NB4 (cell line): Measurements from ENCODE around the gene SMAD4.
"Not testable (repeated sequence)": the region's sequence is repeated elsewhere in the genome, so short reads cannot be mapped to it uniquely, and the experiment has no call there.

ENCODE experiments used
- DNase-seq: peaks from one replicate; pipeline ENCODE4 v3.0.0; 2010; ENCODE audit warnings: low read depth
- H3K4me3 ChIP-seq: one replicate; pipeline ENCODE4 v1.5.1; 2011; ENCODE audit warnings: mild to moderate bottlenecking, low read depth, low read length, moderate library complexity
- MYC ChIP-seq: IDR thresholded peaks from 2 replicates; pipeline ENCODE4 v1.6.1; 2011; ENCODE audit warnings: low read depth, low read length
- POLR2A ChIP-seq: IDR thresholded peaks from 2 replicates; pipeline ENCODE4 v1.6.1; 2011; ENCODE audit warnings: mild to moderate bottlenecking; ENCODE audit not compliant: insufficient read length; ENCODE audit errors: extremely low read depth
- TF ChIP-seq, protein P1 (sequence below): IDR thresholded peaks from one replicate; pipeline ENCODE4 v1.5.1; 2012; ENCODE audit warnings: low read depth, low read length
- TF ChIP-seq, protein P2 (sequence below): IDR thresholded peaks from 2 replicates; pipeline ENCODE4 v1.6.1; 2011; ENCODE audit warnings: low read depth, low read length

Gene SMAD4

DNA sequence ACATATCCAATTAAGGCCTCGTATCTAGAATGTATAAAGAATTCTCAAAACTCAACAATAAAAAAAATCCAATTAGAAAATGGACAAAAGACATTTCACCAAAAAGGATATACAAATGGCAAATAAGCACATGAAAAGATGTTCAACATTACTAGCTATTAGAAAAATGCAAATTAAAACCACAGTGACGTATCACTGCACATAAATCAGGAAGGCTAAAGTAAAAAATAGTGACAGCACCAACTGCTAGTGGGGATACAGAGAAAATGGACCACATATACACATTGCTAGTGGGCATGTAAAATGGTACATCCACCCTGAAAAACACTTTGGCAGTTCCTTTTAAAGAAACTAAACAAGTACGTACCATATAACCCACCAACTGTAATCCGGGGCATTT lies 59.7 kb downstream of the SMAD4 start:
- no peak overlapping the region for H3K4me3 ChIP-seq
- DNase-seq: no peak
- TF ChIP-seq, protein P1, sequence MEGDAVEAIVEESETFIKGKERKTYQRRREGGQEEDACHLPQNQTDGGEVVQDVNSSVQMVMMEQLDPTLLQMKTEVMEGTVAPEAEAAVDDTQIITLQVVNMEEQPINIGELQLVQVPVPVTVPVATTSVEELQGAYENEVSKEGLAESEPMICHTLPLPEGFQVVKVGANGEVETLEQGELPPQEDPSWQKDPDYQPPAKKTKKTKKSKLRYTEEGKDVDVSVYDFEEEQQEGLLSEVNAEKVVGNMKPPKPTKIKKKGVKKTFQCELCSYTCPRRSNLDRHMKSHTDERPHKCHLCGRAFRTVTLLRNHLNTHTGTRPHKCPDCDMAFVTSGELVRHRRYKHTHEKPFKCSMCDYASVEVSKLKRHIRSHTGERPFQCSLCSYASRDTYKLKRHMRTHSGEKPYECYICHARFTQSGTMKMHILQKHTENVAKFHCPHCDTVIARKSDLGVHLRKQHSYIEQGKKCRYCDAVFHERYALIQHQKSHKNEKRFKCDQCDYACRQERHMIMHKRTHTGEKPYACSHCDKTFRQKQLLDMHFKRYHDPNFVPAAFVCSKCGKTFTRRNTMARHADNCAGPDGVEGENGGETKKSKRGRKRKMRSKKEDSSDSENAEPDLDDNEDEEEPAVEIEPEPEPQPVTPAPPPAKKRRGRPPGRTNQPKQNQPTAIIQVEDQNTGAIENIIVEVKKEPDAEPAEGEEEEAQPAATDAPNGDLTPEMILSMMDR: no peak
- TF ChIP-seq, protein P2, sequence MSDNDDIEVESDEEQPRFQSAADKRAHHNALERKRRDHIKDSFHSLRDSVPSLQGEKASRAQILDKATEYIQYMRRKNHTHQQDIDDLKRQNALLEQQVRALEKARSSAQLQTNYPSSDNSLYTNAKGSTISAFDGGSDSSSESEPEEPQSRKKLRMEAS: no peak
- no peak for TF ChIP-seq MYC

DNA sequence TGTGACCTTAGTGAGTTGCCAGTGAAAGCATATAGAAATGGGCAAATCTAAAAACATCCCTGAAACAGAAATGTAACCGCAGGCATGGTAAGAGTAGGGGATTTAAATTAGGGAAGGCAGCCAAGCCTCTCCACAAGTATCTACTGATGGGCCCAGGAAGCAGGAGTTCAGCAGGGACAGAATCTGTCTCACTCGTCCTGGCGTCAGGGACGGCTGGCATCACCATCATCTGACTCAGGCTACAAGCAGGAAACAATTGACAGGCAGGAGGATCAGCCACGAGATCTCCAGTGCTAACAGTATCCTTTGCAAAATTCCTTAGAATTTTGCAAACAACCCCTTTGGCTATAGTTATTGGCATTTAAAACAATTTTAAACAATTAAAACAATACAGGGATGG lies 61.3 kb downstream of the SMAD4 start:
- H3K4me3 ChIP-seq: no peak overlapping the region
- DNase-seq: no peak
- TF ChIP-seq, protein P1: no peak
- TF ChIP-seq, protein P2: no peak
- TF ChIP-seq POLR2A: no peak
- no peak for TF ChIP-seq MYC

DNA sequence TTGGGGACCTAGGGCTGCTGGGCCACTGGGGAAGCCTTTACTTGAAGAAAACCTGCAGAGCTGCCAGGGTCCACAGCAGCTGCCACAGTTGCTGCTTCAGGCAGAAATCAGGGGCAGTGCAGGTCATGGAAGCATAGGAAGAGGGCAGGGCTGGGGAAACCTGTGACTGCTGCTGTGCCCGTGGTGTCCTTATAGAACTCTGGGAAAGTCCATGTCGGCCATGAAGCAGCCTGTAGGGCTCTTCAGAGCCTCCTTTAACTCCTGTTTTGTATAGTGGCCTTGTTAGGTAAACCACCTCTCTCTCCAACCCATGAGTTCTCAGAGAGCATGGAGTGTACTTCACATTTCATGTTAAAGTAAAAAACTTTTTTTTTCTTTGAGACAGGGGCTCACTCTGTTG lies 62.1 kb downstream of the SMAD4 start:
- TF ChIP-seq, protein P2: no peak
- TF ChIP-seq, protein P1: no peak
- TF ChIP-seq MYC (no peak), POLR2A (no peak)
- no peak for DNase-seq

DNA sequence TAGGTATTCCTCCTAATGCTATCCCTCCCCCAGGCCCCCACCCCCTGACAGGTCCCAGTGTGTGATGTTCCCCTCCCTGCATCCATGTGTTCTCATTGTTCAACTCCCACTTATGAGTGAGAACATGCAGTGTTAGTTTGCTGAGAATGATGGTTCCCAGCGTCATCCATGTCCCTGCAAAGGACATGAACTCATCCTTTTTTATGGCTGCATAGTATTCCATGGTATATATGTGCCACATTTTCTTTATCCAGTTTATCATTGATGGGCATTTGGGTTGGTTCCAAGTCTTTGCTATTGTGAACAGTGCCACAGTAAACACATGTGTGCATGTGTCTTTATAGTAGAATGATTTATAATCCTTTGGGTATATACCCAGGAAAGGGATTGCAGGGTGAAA lies 63.0 kb downstream of the SMAD4 start:
- not testable (repeated sequence) for DNase-seq, H3K4me3 ChIP-seq

More for the DNA sequence above, 62.1 kb downstream of the SMAD4 start:
- no peak overlapping the region for H3K4me3 ChIP-seq

DNA sequence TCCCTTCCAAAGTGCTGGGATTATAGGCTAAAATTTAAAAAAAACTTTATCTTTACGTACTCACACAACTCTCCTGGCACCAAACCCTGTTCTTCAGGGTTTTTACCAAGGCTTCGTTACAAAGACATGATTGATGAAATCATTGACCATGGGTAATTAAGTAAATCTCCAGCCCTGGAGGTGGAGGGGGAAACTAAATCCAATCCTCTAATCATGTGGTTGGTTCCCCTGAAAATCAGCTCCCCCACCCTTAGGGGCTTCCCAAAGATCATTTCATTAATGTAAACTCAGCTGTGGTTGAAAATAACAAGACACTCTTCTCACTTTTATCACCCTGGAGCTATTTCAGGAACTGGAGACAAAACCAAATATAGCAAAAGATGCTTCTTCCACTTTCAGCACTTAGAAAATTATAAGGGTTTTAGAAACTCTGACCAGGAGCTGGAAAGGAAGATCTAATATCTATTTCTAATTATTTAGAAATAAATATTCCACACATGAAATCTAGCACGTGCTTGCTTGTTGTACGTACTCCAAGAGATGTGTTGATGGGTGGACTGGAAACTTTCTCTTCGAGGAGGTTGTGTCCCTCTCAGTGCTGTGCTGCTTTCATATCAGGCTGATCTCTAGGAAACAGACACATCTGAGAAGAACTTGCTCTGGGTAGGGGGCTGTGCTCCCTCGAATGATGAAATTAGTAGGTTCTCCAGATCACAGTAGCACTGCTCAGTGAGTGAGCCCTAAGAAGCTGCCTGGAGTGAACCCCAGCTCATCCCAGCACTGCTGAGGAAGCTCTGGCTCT lies 67.2 kb downstream of the SMAD4 start:
- no peak for TF ChIP-seq POLR2A
- no peak for TF ChIP-seq MYC
- TF ChIP-seq, protein P1: no peak
- TF ChIP-seq, protein P2: no peak
- no peak for DNase-seq
- no peak overlapping the region for H3K4me3 ChIP-seq

DNA sequence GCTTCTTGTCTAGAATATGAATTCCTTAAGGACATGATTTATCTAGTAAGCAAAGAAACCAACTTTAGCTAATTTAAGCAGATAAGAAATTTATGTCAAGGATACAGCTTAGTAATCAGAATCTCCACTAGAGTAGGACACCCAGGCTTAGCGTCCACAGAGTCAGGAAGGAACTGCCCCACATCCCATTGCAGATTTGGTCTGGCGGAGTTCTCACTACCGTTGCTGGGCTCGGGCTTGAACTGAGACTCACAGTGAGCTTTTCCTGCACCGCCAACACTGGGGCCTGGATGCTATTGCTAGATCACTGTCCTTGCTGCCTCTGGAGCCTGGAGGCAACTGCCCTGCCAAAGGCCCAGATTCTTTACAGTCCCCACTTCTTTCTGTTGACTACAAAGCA lies 68.1 kb downstream of the SMAD4 start:
- TF ChIP-seq POLR2A (no peak), MYC (no peak)
- TF ChIP-seq, protein P1: no peak
- TF ChIP-seq, protein P2: no peak
- DNase-seq: no peak
- no peak overlapping the region for H3K4me3 ChIP-seq
